Measurements from ENCODE around the gene ANTXR1. TPM values are rescaled to one million over a fixed set of nuclear protein-coding genes. Genes with fewer than 3 reads are reported as not detected.

The ANTXR1 gene
- total RNA-seq, 5 donors from 2014 or later (not counting 1 experiment from before 2014, with no cell fraction given), result 0.19 to 0.79 (median 0.63) TPM; not detected in 1

GRCh38 chr2:69034122-69034521 lies 21.1 kb downstream of the ANTXR1 start:
- no peak overlapping the region for H3K27ac ChIP-seq (ENCODE audit: low read length)
- no peaks in the 10 kb centered on the region for H3K9me3 ChIP-seq
- POLR2A ChIA-PET, result no interaction called here
- H3K4me1 Mint-ChIP-seq, result no peaks in the 10 kb centered on the region
- no peaks in the 10 kb centered on the region for H3K9me3 Mint-ChIP-seq
- H3K36me3 ChIP-seq (ENCODE audit: control insufficient read depth in 2 of 2, extremely low read depth in 1 of 2, insufficient read depth in 1 of 2, low read length in 1 of 2), result no peaks in the 10 kb centered on the region
- no peaks in the 10 kb centered on the region for H3K36me3 Mint-ChIP-seq
- CTCF ChIA-PET, result no interaction called here
- DNase-seq (no peak), ATAC-seq (replicated peaks in 1 of 4) (no peak)
- no peak overlapping the region for H3K4me3 ChIP-seq (ENCODE audit: control insufficient read depth in 1 of 2, extremely low read depth in 1 of 2, low read length in 1 of 2)
- H3K4me3 Mint-ChIP-seq, result no peak overlapping the region
- H3K27me3 Mint-ChIP-seq, result peaks cover 16 to 27% of the 10 kb centered on the region in 2 donors
- peaks cover 0 to 4% of the 10 kb centered on the region in 2 experiments for H3K27me3 ChIP-seq (replicated peaks in 1 of 2; ENCODE audit: control insufficient read depth in 2 of 2, extremely low read depth in 1 of 2, insufficient read depth in 2 of 2, low read length in 1 of 2)
- H3K27ac Mint-ChIP-seq, result no peak overlapping the region
- no peaks in the 10 kb centered on the region for H3K4me1 ChIP-seq (ENCODE audit: control insufficient read depth in 1 of 2, extremely low read depth in 1 of 2, insufficient read depth in 2 of 2, low read length in 2 of 2)

- no peaks in the 10 kb centered on the region for H3K36me3 Mint-ChIP-seq
- Histone ChIP-seq H3K27me3 (replicated peaks in 1 of 2; ENCODE audit: control insufficient read depth in 2 of 2, extremely low read depth in 1 of 2, insufficient read depth in 2 of 2, low read length in 1 of 2) (peaks cover 0 to 4% of the 10 kb centered on the region in 2 experiments), H3K9me3 (no peaks in the 10 kb centered on the region), H3K36me3 (ENCODE audit: control insufficient read depth in 2 of 2, extremely low read depth in 1 of 2, insufficient read depth in 1 of 2, low read length in 1 of 2) (no peaks in the 10 kb centered on the region), H3K4me1 (ENCODE audit: control insufficient read depth in 1 of 2, extremely low read depth in 1 of 2, insufficient read depth in 2 of 2, low read length in 2 of 2) (no peaks in the 10 kb centered on the region), H3K27ac (ENCODE audit: low read length) (no peak overlapping the region), H3K4me3 (ENCODE audit: control insufficient read depth in 1 of 2, extremely low read depth in 1 of 2, low read length in 1 of 2) (no peak overlapping the region)
- H3K4me1 Mint-ChIP-seq, result no peaks in the 10 kb centered on the region
- CTCF ChIA-PET, result no interaction called here
- H3K27ac Mint-ChIP-seq, result no peak overlapping the region
- DNase-seq, result no peak
- POLR2A ChIA-PET, result no interaction called here
- H3K4me3 Mint-ChIP-seq, result no peak overlapping the region
- H3K27me3 Mint-ChIP-seq, result peaks cover 16 to 30% of the 10 kb centered on the region in 2 donors
- ATAC-seq (replicated peaks in 1 of 4), result no peak
- 48% methylated on average over 2 of the region's 3 CpGs for WGBS (ENCODE audit: insufficient coverage)
- H3K9me3 Mint-ChIP-seq, result no peaks in the 10 kb centered on the region
These were observed 21.9 kb downstream of the ANTXR1 start for GRCh38 chr2:69034845-69035244.

- POLR2A ChIA-PET, result no interaction called here
- Mint-ChIP-seq H3K4me1 (no peaks in the 10 kb centered on the region), H3K27me3 (peaks cover 24 to 33% of the 10 kb centered on the region in 2 donors)
These were observed 23.9 kb downstream of the ANTXR1 start for GRCh38 chr2:69036926-69037325.

GRCh38 chr2:69041214-69041613 lies 28.2 kb downstream of the ANTXR1 start:
- Histone ChIP-seq H3K9me3 (no peaks in the 10 kb centered on the region), H3K27me3 (replicated peaks in 1 of 2; ENCODE audit: control insufficient read depth in 2 of 2, extremely low read depth in 1 of 2, insufficient read depth in 2 of 2, low read length in 1 of 2) (peaks cover 0 to 12% of the 10 kb centered on the region in 2 experiments), H3K36me3 (ENCODE audit: control insufficient read depth in 2 of 2, extremely low read depth in 1 of 2, insufficient read depth in 1 of 2, low read length in 1 of 2) (no peaks in the 10 kb centered on the region), H3K4me3 (ENCODE audit: control insufficient read depth in 1 of 2, extremely low read depth in 1 of 2, low read length in 1 of 2) (no peak overlapping the region), H3K27ac (ENCODE audit: low read length) (no peak overlapping the region), H3K4me1 (ENCODE audit: control insufficient read depth in 1 of 2, extremely low read depth in 1 of 2, insufficient read depth in 2 of 2, low read length in 2 of 2) (no peaks in the 10 kb centered on the region)
- Mint-ChIP-seq H3K4me1 (no peaks in the 10 kb centered on the region), H3K27me3 (peaks cover 27 to 36% of the 10 kb centered on the region in 2 donors), H3K4me3 (no peak overlapping the region), H3K27ac (no peak overlapping the region), H3K36me3 (no peaks in the 10 kb centered on the region), H3K9me3 (no peaks in the 10 kb centered on the region)
- DNase-seq (no peak), ATAC-seq (replicated peaks in 1 of 4) (no peak)
- POLR2A ChIA-PET, result no interaction called here
- CTCF ChIA-PET, result no interaction called here
- 100% methylated on average over 2 of the region's 4 CpGs for WGBS (ENCODE audit: insufficient coverage)

More at GRCh38 chr2:69036926-69037325, 23.9 kb downstream of the ANTXR1 start:
- WGBS (ENCODE audit: insufficient coverage), result 66% methylated on average over 3 of the region's 4 CpGs
- no peak overlapping the region for H3K27ac ChIP-seq (ENCODE audit: low read length)
- Mint-ChIP-seq H3K36me3 (no peaks in the 10 kb centered on the region), H3K4me3 (no peak overlapping the region), H3K27ac (no peak overlapping the region), H3K9me3 (no peaks in the 10 kb centered on the region)
- H3K9me3 ChIP-seq, result no peaks in the 10 kb centered on the region
- DNase-seq (no peak), ATAC-seq (replicated peaks in 1 of 4) (no peak)
- no peak overlapping the region for H3K4me3 ChIP-seq (ENCODE audit: control insufficient read depth in 1 of 2, extremely low read depth in 1 of 2, low read length in 1 of 2)
- H3K36me3 ChIP-seq (ENCODE audit: control insufficient read depth in 2 of 2, extremely low read depth in 1 of 2, insufficient read depth in 1 of 2, low read length in 1 of 2), result no peaks in the 10 kb centered on the region
- peaks cover 0 to 8% of the 10 kb centered on the region in 2 experiments for H3K27me3 ChIP-seq (replicated peaks in 1 of 2; ENCODE audit: control insufficient read depth in 2 of 2, extremely low read depth in 1 of 2, insufficient read depth in 2 of 2, low read length in 1 of 2)
- H3K4me1 ChIP-seq (ENCODE audit: control insufficient read depth in 1 of 2, extremely low read depth in 1 of 2, insufficient read depth in 2 of 2, low read length in 2 of 2), result no peaks in the 10 kb centered on the region
- CTCF ChIA-PET, result no interaction called here

GRCh38 chr2:69043736-69044400 lies 30.9 kb downstream of the ANTXR1 start:
- H3K4me1 ChIP-seq (ENCODE audit: control insufficient read depth in 1 of 2, extremely low read depth in 1 of 2, insufficient read depth in 2 of 2, low read length in 2 of 2), result no peaks in the 10 kb centered on the region
- peaks cover 22 to 28% of the 10 kb centered on the region in 2 donors for H3K27me3 Mint-ChIP-seq

GRCh38 chr2:69046221-69046662 lies 33.3 kb downstream of the ANTXR1 start:
- no peaks in the 10 kb centered on the region for H3K4me1 ChIP-seq (ENCODE audit: control insufficient read depth in 1 of 2, extremely low read depth in 1 of 2, insufficient read depth in 2 of 2, low read length in 2 of 2)
- POLR2A ChIA-PET, result interaction anchor here in 1 of 2 donors (0.6 kb wide), 1 partner anchor 894 kb away, joined by 5 read pairs; no protein-coding TSS in a partner anchor
- H3K27me3 Mint-ChIP-seq, result peaks cover 17 to 20% of the 10 kb centered on the region in 2 donors
- H3K27ac ChIP-seq (ENCODE audit: low read length), result no peak overlapping the region
- H3K9me3 ChIP-seq, result no peaks in the 10 kb centered on the region
- WGBS (ENCODE audit: insufficient coverage), result 86% methylated on average over 1 of the region's 1 CpG
- ATAC-seq (replicated peaks in 1 of 4), result no peak
- H3K36me3 Mint-ChIP-seq, result no peaks in the 10 kb centered on the region
- no peaks in the 10 kb centered on the region for H3K4me1 Mint-ChIP-seq
- no peaks in the 10 kb centered on the region for H3K9me3 Mint-ChIP-seq
- DNase-seq, result no peak
- no peak overlapping the region for H3K4me3 Mint-ChIP-seq
- peaks cover 0 to 11% of the 10 kb centered on the region in 2 experiments for H3K27me3 ChIP-seq (replicated peaks in 1 of 2; ENCODE audit: control insufficient read depth in 2 of 2, extremely low read depth in 1 of 2, insufficient read depth in 2 of 2, low read length in 1 of 2)
- H3K27ac Mint-ChIP-seq, result no peak overlapping the region
- no peaks in the 10 kb centered on the region for H3K36me3 ChIP-seq (ENCODE audit: control insufficient read depth in 2 of 2, extremely low read depth in 1 of 2, insufficient read depth in 1 of 2, low read length in 1 of 2)
- CTCF ChIA-PET, result no interaction called here
- no peak overlapping the region for H3K4me3 ChIP-seq (ENCODE audit: control insufficient read depth in 1 of 2, extremely low read depth in 1 of 2, low read length in 1 of 2)

More at GRCh38 chr2:69043736-69044400, 30.9 kb downstream of the ANTXR1 start:
- Mint-ChIP-seq H3K27ac (no peak overlapping the region), H3K4me1 (no peaks in the 10 kb centered on the region), H3K9me3 (no peaks in the 10 kb centered on the region), H3K4me3 (no peak overlapping the region), H3K36me3 (no peaks in the 10 kb centered on the region)
- ChIA-PET CTCF (no interaction called here), POLR2A (no interaction called here)
- no peak overlapping the region for H3K27ac ChIP-seq (ENCODE audit: low read length)
- 69% methylated on average over 7 of the region's 9 CpGs for WGBS (ENCODE audit: insufficient coverage)
- DNase-seq (no peak), ATAC-seq (replicated peaks in 1 of 4) (no peak)
- no peaks in the 10 kb centered on the region for H3K9me3 ChIP-seq
- no peak overlapping the region for H3K4me3 ChIP-seq (ENCODE audit: control insufficient read depth in 1 of 2, extremely low read depth in 1 of 2, low read length in 1 of 2)
- H3K27me3 ChIP-seq (replicated peaks in 1 of 2; ENCODE audit: control insufficient read depth in 2 of 2, extremely low read depth in 1 of 2, insufficient read depth in 2 of 2, low read length in 1 of 2), result peaks cover 0 to 8% of the 10 kb centered on the region in 2 experiments
- no peaks in the 10 kb centered on the region for H3K36me3 ChIP-seq (ENCODE audit: control insufficient read depth in 2 of 2, extremely low read depth in 1 of 2, insufficient read depth in 1 of 2, low read length in 1 of 2)

All from T-cell (primary cell).